CD4-positive, alpha-beta T cell treated with Interleukin-17A for 4 hours (primary cell): Measurements from ENCODE around the gene MED13.
"Not testable (repeated sequence)": the region's sequence is repeated elsewhere in the genome, so short reads cannot be mapped to it uniquely, and the experiment has no call there.

Source experiments
- DNase-seq: peaks from one replicate; pipeline ENCODE4 v3.0.0-alpha.2; 2020; ENCODE audit warnings: mixed read lengths

Gene MED13

GRCh38 chr17:61996916-61997605 is 68.0 kb downstream of the MED13 start:
- no peak for DNase-seq

GRCh38 chr17:61989509-61989908 is 75.6 kb downstream of the MED13 start:
- no peak for DNase-seq

DNA sequence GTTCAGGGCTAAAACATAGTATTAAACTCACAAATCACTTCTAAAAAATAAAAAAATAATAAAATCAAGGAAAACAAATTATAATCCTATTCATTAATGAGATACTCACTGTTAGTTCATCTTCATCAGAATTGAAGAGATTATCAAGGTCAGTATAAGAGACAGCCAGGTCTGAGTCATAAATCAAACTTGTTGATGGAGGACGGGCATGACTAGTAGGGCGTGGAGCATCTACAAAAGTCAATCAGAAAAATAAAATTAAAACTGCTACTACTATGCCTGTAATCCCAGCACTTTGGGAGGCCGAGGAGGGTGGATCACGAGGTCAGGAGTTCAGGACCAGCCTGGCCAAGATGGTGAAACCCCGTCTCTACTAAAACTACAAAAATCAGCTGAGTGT is 78.2 kb downstream of the MED13 start:
- DNase-seq, result no peak

GRCh38 chr17:61984821-61985220 is 80.3 kb downstream of the MED13 start:
- no peak for DNase-seq

DNA sequence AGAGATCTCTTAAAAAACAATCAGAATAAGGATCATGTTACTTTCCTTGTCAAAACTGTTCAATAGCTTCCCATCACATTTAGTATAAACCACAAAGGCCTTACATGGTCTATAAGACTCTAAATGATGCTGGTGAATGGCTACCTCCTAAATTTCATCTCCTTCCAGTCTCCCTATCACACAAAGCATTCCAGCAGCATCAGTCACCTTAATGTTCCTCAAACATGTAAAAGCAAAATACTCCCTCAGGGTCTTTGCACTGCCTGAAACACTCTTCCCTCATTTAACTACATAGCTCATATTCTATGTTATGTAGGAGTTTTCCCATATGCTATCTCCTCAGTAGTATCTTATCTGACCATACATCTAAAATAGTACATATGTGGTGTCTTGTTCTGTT is 83.8 kb downstream of the MED13 start:
- no peak for DNase-seq

- no peak for DNase-seq
These were observed 84.5 kb downstream of the MED13 start for GRCh38 chr17:61980535-61980934.

GRCh38 chr17:61974115-61974514 is 91.0 kb downstream of the MED13 start:
- DNase-seq, result no peak

GRCh38 chr17:61972311-61972710 is 92.8 kb downstream of the MED13 start:
- no peak for DNase-seq

GRCh38 chr17:61970030-61970429 is 95.0 kb downstream of the MED13 start:
- DNase-seq, result no peak

GRCh38 chr17:61968757-61969156 is 96.3 kb downstream of the MED13 start:
- no peak for DNase-seq

DNA sequence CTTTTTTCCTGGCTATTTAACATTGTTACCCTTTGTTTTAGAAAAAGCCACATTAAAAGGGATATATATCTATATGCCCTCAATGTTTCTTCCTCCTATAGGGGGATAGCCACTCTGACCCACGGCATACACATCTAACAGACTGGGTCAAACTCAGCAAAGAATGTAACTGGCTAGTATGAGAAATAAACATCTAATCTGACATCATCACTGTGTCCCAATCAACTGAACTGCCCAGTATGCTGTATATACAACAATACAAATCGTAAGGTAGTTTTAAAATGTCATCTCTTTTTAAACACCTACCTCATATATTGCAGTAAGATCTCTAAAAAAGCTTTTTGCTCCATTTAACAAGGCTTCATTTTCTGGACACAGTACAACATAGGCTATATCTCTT is 97.3 kb downstream of the MED13 start:
- DNase-seq, result no peak

- no peak for DNase-seq
These were observed 98.9 kb downstream of the MED13 start for GRCh38 chr17:61966191-61966590.

DNA sequence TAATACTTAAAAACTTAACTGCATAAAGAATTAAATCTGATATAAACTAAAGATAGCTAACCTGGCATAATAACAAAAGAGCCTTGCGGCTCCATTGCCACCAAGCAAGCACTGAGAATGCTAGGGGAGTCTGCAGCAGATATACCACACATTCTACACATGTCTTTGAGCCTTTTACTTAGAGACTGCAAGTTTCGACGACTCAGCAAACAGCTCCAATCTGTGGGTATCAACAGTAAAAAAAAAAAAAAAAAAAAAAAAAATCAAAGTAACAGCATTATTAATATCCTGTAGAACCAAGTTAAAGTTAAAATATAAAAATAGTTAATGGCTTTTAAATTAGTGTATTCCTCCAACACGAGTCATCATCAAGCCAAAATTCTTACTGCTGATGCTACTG is 109.5 kb downstream of the MED13 start:
- no peak for DNase-seq

DNA sequence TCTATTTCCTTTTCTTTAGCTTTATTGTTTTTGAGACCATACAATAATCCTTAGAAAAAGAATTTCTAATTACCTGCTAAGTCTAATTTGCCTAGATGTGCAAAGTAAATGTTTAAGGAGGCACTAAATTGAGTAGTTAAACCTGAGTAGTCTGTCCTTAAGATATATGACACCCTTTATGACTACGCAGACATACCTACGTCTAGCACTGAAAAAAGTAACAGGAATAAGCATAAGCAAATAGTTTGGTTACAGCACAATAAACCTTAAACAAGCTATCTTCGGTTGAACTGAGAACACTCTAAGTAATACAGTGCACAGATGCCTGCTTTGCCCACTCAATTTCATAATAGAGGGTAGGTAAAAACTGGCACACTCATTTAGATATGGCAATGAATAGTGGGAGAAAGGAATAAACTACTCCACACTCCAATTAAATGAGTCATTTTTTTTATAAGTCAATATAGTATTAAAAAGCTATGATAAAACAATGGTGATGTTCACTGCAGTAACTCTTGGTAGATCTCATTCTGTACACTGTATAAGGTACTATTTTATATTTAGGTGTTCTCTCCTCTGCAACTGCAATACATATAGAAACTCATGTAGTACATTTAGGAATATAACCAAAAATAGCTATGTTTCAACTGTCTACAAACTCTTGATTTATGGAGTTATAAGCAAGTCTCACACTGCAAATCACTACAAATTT is 117.6 kb downstream of the MED13 start:
- DNase-seq, result no peak

- no peak for DNase-seq
These were observed 118.7 kb downstream of the MED13 start for GRCh38 chr17:61946359-61946758.

DNA sequence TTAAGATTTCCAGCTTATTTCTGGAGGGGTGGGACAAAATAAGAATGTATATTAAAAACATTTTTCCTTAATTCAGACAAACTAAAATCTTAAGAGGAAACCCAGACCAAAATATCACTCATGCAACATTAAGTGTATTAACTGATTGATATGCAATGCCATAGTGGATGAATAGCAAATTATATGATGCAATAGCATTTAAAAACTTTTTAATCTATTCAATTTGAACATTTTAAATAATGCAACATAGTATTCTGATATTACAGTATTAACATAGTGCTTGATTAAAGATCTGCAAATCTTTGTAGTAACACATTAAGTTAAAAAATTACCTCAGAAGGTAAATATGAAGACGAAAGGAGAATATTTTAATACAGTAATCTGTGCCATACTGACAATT is 122.0 kb downstream of the MED13 start:
- DNase-seq, result no peak

DNA sequence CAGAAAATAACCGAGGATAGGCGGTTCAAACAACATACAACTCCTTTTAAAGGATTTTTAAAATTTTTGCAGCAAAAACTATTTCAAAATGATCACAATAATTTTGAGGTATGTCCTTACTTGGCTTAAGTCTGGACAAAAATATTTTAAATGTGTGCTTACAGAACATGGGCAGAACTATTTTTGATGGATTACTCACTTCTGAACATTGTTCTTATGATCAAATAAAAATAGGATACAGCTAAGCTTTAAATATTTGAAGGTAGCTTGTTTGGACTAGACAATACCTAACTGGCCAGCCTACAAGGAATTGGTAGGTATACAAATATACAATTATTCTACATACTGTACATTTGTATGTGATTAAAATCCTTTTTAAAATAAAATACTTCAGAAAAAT is 123.0 kb downstream of the MED13 start:
- DNase-seq, result no peak

- no peak for DNase-seq
These were observed 137.0 kb downstream of the MED13 start for GRCh38 chr17:61928101-61928436.

GRCh38 chr17:61927208-61928100 is 137.6 kb downstream of the MED13 start, which contains the start of gene INTS2:
Gene INTS2, minus strand, starts transcription at chr17:61927982. Its CDS starts 1,338 bp downstream, at chr17:61926644.
- DNase-seq, result peak; percentile 98

DNA sequence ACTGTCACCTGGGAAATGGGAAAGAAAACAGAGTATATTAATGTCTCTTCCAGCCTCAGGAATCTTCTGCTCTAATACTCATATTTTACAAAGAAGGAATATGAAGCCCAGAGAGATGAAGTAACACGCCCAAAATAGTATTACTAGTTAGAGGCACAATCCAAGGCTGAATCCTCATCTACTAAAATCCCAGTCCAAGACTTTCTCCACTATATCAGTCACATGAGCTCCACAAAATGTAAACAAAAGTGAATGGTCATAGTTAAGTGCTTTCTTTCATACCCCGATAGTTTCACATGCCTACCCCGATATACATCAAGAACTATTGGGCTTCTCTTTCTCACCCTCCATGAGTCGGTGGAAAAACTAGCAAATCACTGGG is 138.3 kb downstream of the MED13 start:
- no peak for DNase-seq

GRCh38 chr17:61915162-61915561 is 149.9 kb downstream of the MED13 start:
- DNase-seq, result not testable (repeated sequence)

- DNase-seq, result no peak
These were observed 156.6 kb downstream of the MED13 start for GRCh38 chr17:61908292-61909037.

GRCh38 chr17:61907361-61907760 is 157.7 kb downstream of the MED13 start:
- DNase-seq, result no peak
